SK-N-SH (cell line): Measurements from ENCODE around the gene PERM1. TPM values are rescaled to one million over a fixed set of nuclear protein-coding genes. Genes with fewer than 3 reads are reported as not detected.
A peak's percentile ranks its signal among the peaks of the same experiment; 100 is the strongest.

ENCODE experiments used
- CTCF ChIA-PET: fragments of 300-600, 350-600 bp; formaldehyde crosslinking; extraction: SDS; loops from one replicate; lab custom pipeline; 2021; lab: Yijun Ruan, JAX
- POLR2A ChIA-PET: fragments of 350-600 bp; sonication (Branson Sonifier 250); formaldehyde crosslinking; extraction: SDS; loops from one replicate; lab custom pipeline; 2020; ENCODE audit warnings: antibody characterized with exemption, inconsistent platforms; lab: Yijun Ruan, JAX
- DNase-seq: peaks from one replicate; pipeline ENCODE4 v3.0.0; 2012
- H2AFZ ChIP-seq: fragments of 200-600 bp; sonication (generic); 2 replicates; pipeline ENCODE4 v1.8.1; 2016; ENCODE audit warnings: antibody characterized with exemption, mild to moderate bottlenecking, low read depth
- H3F3A ChIP-seq: fragments of 200-600 bp; sonication (generic); replicated peaks from 2 replicates; pipeline ENCODE3; 2016; ENCODE audit warnings: antibody characterized with exemption, mild to moderate bottlenecking; ENCODE audit not compliant: insufficient read depth
- H3K27ac ChIP-seq, 2 experiments: fragments of 200-500 bp in 1 of 2; fragments of 200-600 bp in 1 of 2; sonication (Bioruptor generic) in 1 of 2; sonication (generic), shearing (Covaris generic) in 1 of 2; 2 replicates each; pipeline versions ENCODE4 v1.5.1 to v1.6.1; 2014 to 2016; ENCODE audit warnings: low read depth in 2 of 2, inconsistent platforms in 1 of 2, low read length in 1 of 2, mild to moderate bottlenecking in 1 of 2, mixed read lengths in 1 of 2
- H3K27me3 ChIP-seq: fragments of 200-600 bp; sonication (generic), shearing (Covaris generic); 2 replicates; pipeline ENCODE4 v1.6.1; 2016; ENCODE audit warnings: mixed run types; ENCODE audit not compliant: insufficient read depth
- H3K36me3 ChIP-seq, 2 experiments: fragments of 200-500 bp in 1 of 2; fragments of 200-600 bp in 1 of 2; sonication (Bioruptor generic) in 1 of 2; sonication (generic) in 1 of 2; replicated peaks in 1 of 2; 2 replicates each; pipeline versions ENCODE3 to v1.5.1; 2014 to 2016; ENCODE audit warnings: low read length in 1 of 2, mild to moderate bottlenecking in 1 of 2; ENCODE audit not compliant: insufficient read depth in 2 of 2, control insufficient read depth in 1 of 2
- H3K4me1 ChIP-seq, 2 experiments: fragments of 200-500 bp in 1 of 2; fragments of 200-600 bp in 1 of 2; sonication (Bioruptor generic) in 1 of 2; sonication (generic), shearing (Covaris generic) in 1 of 2; 2 replicates each; pipeline versions ENCODE4 v1.5.1 to v1.6.1; 2014 to 2016; ENCODE audit warnings: low read depth in 1 of 2, low read length in 1 of 2, mixed run types in 1 of 2; ENCODE audit not compliant: insufficient read depth in 2 of 2, control insufficient read depth in 1 of 2
- H3K4me2 ChIP-seq: fragments of 200-600 bp; sonication (generic), shearing (Covaris generic); 2 replicates; pipeline ENCODE4 v1.6.1; 2017; ENCODE audit warnings: mixed run types
- H3K4me3 ChIP-seq, 2 experiments: fragments of 200-500 bp in 1 of 2; fragments of 200-600 bp in 1 of 2; sonication (Bioruptor generic) in 1 of 2; sonication (generic), shearing (Covaris generic) in 1 of 2; 2 replicates each; pipeline versions ENCODE4 v1.5.1 to v1.8.1; 2014 to 2016; ENCODE audit warnings: low read depth in 2 of 2, inconsistent platforms in 1 of 2, low read length in 1 of 2, mild to moderate bottlenecking in 1 of 2, mixed read lengths in 1 of 2, moderate library complexity in 1 of 2
- H3K79me2 ChIP-seq: fragments of 200-600 bp; sonication (generic); 2 replicates; pipeline ENCODE4 v1.8.1; 2017; ENCODE audit warnings: mild to moderate bottlenecking; ENCODE audit not compliant: insufficient read depth
- H3K9ac ChIP-seq: fragments of 200-600 bp; sonication (generic); 2 replicates; pipeline ENCODE4 v1.6.1; 2017; ENCODE audit warnings: mixed run types
- H3K9me2 ChIP-seq: fragments of 200-600 bp; sonication (generic); 2 replicates; pipeline ENCODE4 v1.6.1; 2017; ENCODE audit warnings: mixed run types
- H3K9me3 ChIP-seq: fragments of 200-600 bp; sonication (generic); 2 replicates; pipeline ENCODE4 v1.6.1; 2017; ENCODE audit warnings: mixed run types, mild to moderate bottlenecking, moderate library complexity
- H4K20me1 ChIP-seq: fragments of 200-600 bp; sonication (generic); 2 replicates; pipeline ENCODE4 v1.6.1; 2017; ENCODE audit warnings: mild to moderate bottlenecking, mixed run types; ENCODE audit not compliant: insufficient read depth
- FOSL2 ChIP-seq: IDR thresholded peaks from 2 replicates; pipeline ENCODE4 v1.4.0; 2012; ENCODE audit warnings: low read depth, mild to moderate bottlenecking, moderate library complexity, borderline replicate concordance
- GATA2 ChIP-seq: sonication (generic); formaldehyde crosslinking; IDR thresholded peaks from 2 replicates; pipeline ENCODE4 v1.5.0; 2020; ENCODE audit warnings: mild to moderate bottlenecking, missing genetic modification reagents
- RAD21 ChIP-seq: IDR thresholded peaks from 2 replicates; pipeline ENCODE4 v1.6.1; 2012; ENCODE audit warnings: mild to moderate bottlenecking, low read length
- RCOR1 ChIP-seq: fragments of 150-350 bp; IDR thresholded peaks from 2 replicates; pipeline ENCODE4 v1.6.1; 2017; ENCODE audit warnings: antibody characterized with exemption, low read length
- RXRA ChIP-seq: IDR thresholded peaks from 2 replicates; pipeline ENCODE4 v1.4.0; 2012; ENCODE audit warnings: low read depth, mild to moderate bottlenecking, borderline replicate concordance
- SMC3 ChIP-seq: IDR thresholded peaks from 2 replicates; pipeline ENCODE4 v1.6.1; 2012; ENCODE audit warnings: low read depth, low read length, improper control_type of control experiment
- ZBTB33 ChIP-seq: IDR thresholded peaks from 2 replicates; pipeline ENCODE4 v1.4.0; 2012; ENCODE audit warnings: low read depth, borderline replicate concordance
- WGBS: methylation state at CpG from one replicate; pipeline ENCODE4 v1.1.6; 2017; ENCODE audit warnings: low lambda C conversion rate; 5-methylcytosine and 5-hydroxymethylcytosine counted together
- polyA plus RNA-seq, 3 experiments: library from polyadenylated mRNA; depleted of rRNA; stranded (reverse); fragments of >200 nt; gene quantifications; 2 replicates each; pipeline ENCODE4 v1.2.3, GENCODE V29; 2012
- TF ChIP-seq, protein P1 (sequence below): fragments of 200-600 bp; sonication (generic); IDR thresholded peaks from 2 replicates; pipeline ENCODE4 v1.6.1; 2017; ENCODE audit warnings: antibody characterized with exemption, mild to moderate bottlenecking, moderate library complexity

Gene PERM1
- polyA plus RNA-seq, 1 of the 3 experiments (the other 2 are of a cell fraction), result 0.25 TPM

DNA sequence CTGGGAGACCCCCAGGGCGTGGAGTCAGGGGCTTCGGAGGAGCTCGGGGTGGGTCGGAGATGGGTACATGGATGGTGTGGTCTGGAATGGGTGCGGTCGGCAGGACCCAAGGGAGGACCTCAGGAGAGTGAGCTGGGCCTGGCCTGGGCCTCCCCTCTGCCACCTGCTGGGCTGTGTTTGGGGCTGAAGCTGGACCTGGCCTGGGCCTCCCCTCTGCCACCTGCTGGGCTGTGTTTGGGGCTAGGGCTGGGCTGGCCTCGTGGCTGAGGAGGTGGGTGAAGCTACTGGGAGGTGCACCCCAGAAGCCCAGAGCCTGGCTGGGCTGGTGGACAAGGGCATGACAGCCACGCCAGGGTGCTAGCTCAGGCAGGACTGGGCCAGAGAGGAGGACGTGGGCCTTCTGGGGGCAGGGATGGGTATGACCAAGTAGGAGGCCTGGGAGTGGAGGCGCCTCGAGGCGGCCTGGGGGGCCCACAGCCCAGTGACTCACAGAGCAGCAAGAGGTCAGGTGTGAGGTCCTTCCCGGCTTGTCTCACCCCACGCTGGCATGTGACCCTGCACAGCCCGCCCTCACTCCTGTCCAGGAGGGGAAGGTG lies 43.7 kb downstream of the PERM1 start:
- Histone ChIP-seq H3K27ac (no peak overlapping the region), H3K27me3 (no peaks in the 10 kb centered on the region), H3K9me2 (no peaks in the 10 kb centered on the region), H2AFZ (no peak overlapping the region), H3K9me3 (no peaks in the 10 kb centered on the region), H4K20me1 (no peaks in the 10 kb centered on the region), H3F3A (peaks cover 5% of the 10 kb centered on the region), H3K36me3 (no peaks in the 10 kb centered on the region), H3K4me1 (peaks cover 0 to 49% of the 10 kb centered on the region in 2 experiments; a peak in 1 of 4 replicates), H3K9ac (no peak overlapping the region), H3K4me3 (no peak overlapping the region), H3K4me2 (no peak overlapping the region), H3K79me2 (no peaks in the 10 kb centered on the region)
- ChIA-PET CTCF (interaction anchor here (0.8 to 8.9 kb wide), 20 partner anchors 8 to 124 kb away, joined by 3 to 125 read pairs (median 4); partner anchors contain the start of gene SAMD11), POLR2A (interaction anchor here (1.5 kb wide), 1 partner anchor 32 kb away, joined by 5 read pairs; no protein-coding TSS in a partner anchor)
- peak; percentile 84 for TF ChIP-seq SMC3
- TF ChIP-seq RXRA, result no peak
- TF ChIP-seq GATA2, result no peak
- TF ChIP-seq, protein P1, sequence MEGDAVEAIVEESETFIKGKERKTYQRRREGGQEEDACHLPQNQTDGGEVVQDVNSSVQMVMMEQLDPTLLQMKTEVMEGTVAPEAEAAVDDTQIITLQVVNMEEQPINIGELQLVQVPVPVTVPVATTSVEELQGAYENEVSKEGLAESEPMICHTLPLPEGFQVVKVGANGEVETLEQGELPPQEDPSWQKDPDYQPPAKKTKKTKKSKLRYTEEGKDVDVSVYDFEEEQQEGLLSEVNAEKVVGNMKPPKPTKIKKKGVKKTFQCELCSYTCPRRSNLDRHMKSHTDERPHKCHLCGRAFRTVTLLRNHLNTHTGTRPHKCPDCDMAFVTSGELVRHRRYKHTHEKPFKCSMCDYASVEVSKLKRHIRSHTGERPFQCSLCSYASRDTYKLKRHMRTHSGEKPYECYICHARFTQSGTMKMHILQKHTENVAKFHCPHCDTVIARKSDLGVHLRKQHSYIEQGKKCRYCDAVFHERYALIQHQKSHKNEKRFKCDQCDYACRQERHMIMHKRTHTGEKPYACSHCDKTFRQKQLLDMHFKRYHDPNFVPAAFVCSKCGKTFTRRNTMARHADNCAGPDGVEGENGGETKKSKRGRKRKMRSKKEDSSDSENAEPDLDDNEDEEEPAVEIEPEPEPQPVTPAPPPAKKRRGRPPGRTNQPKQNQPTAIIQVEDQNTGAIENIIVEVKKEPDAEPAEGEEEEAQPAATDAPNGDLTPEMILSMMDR, result peak; percentile 47
- peak; percentile 63 for TF ChIP-seq RAD21
- no peak for TF ChIP-seq ZBTB33
- peak; percentile 68 for DNase-seq
- 89% methylated on average over 6 of the region's 15 CpGs for WGBS

DNA sequence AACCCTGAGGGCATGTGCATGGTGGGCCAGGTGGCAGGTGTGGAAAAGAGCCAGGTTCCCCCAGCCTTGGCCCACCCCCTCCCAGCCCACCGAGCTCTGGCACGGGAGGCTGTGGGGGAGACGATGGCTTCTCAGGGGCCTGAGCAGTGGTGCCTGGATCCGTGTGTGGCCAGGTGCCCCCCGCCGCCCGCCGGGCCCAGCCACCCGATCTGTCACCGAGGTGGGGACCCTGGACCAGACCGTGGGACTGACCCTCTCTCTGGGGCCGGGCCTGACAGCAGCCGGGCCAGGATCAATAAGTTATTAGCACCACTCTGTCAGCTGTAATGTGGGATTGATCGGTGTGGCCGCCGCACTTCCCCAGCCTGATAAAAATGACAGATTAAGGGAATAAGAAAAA lies 44.4 kb downstream of the PERM1 start:
- Histone ChIP-seq H3K27me3 (no peaks in the 10 kb centered on the region), H3K9me2 (no peaks in the 10 kb centered on the region), H3K27ac (no peak overlapping the region), H3K79me2 (no peaks in the 10 kb centered on the region), H3K4me3 (no peak overlapping the region), H3K9ac (no peak overlapping the region), H3F3A (peaks cover 5% of the 10 kb centered on the region), H3K4me2 (no peak overlapping the region), H4K20me1 (no peaks in the 10 kb centered on the region), H3K36me3 (no peaks in the 10 kb centered on the region), H3K9me3 (no peaks in the 10 kb centered on the region), H2AFZ (no peak overlapping the region), H3K4me1 (peaks cover 0 to 42% of the 10 kb centered on the region in 2 experiments; a peak in 1 of 4 replicates)
- WGBS, result 94% methylated on average over 9 of the region's 16 CpGs
- no peak for DNase-seq
- TF ChIP-seq RCOR1, result no peak
- no peak for TF ChIP-seq FOSL2
- POLR2A ChIA-PET, result interaction anchor here (1.5 kb wide), 1 partner anchor 32 kb away, joined by 5 read pairs; no protein-coding TSS in a partner anchor
- CTCF ChIA-PET, result interaction anchor here (0.8 to 8.9 kb wide), 15 partner anchors 8 to 68 kb away, joined by 3 to 125 read pairs (median 6); partner anchors contain the start of gene SAMD11
